Activated CD4-positive, alpha-beta T cell treated with anti-CD3 and anti-CD28 coated beads, Interleukin-2, amount 10 ng/mL, durations not matched to agents 7 days and 5 days (primary cell): Measurements from ENCODE around the gene UGT2B15. TPM values are rescaled to one million over a fixed set of nuclear protein-coding genes. Genes with fewer than 3 reads are reported as not detected.
"Not testable (repeated sequence)": the region's sequence is repeated elsewhere in the genome, so short reads cannot be mapped to it uniquely, and the experiment has no call there.

ENCODE experiments used
- CTCF ChIA-PET: fragments of 350-600 bp; sonication (Branson Sonifier 250); formaldehyde crosslinking; loops from one replicate; lab custom pipeline; 2021; ENCODE audit warnings: antibody characterized with exemption; lab: Charles Lee
- POLR2A ChIA-PET: fragments of 350-600 bp; sonication (Branson Sonifier 250); formaldehyde crosslinking; loops from one replicate; lab custom pipeline; 2021; ENCODE audit warnings: antibody characterized with exemption; lab: Charles Lee
- DNase-seq: peaks from one replicate; pipeline ENCODE4 v3.0.0-alpha.2; 2020
- H3K27ac Mint-ChIP-seq: one replicate; pipeline ENCODE4 v1.8.0; 2021; ENCODE audit warnings: mild to moderate bottlenecking, moderate library complexity, mixed read lengths
- H3K27me3 Mint-ChIP-seq: one replicate; pipeline ENCODE4 v1.8.0; 2021; ENCODE audit warnings: mixed read lengths
- H3K36me3 Mint-ChIP-seq: one replicate; pipeline ENCODE4 v1.8.0; 2021; ENCODE audit warnings: low read depth, mixed read lengths
- H3K4me1 Mint-ChIP-seq: one replicate; pipeline ENCODE4 v1.8.0; 2021; ENCODE audit warnings: mixed read lengths
- H3K4me3 Mint-ChIP-seq: one replicate; pipeline ENCODE4 v1.8.0; 2021; ENCODE audit warnings: mild to moderate bottlenecking, moderate library complexity, mixed read lengths
- H3K9me3 Mint-ChIP-seq: one replicate; pipeline ENCODE4 v1.8.0; 2021; ENCODE audit warnings: mixed read lengths
- total RNA-seq, 2 experiments: library from RNA; stranded (reverse); gene quantifications; one replicate each; pipeline ENCODE4 v1.2.3, GENCODE V29; 2021

UGT2B15 gene
- total RNA-seq, 2 experiments from 2014 or later: not detected

DNA sequence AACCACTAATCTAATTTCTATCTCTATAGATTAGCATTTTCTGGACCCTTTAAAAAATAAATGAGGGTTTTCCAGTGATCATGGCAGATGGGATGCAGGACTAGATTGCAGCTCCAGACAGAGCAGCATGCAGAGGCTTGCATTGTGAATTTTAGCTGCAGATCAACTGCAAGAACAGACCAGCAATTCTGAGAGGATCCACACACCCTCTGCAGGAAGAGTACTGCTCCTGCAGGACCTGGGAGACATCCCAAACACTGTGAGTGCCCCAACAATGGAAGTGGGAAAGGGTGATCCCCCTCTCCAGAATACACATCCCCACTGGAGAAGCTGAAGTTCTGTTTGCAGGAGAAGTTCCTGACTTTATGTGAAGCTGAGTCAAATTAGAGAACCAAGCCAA lies 765 bp upstream of the UGT2B15 start:
- DNase-seq, H3K36me3 Mint-ChIP-seq, H3K4me3 Mint-ChIP-seq, H3K9me3 Mint-ChIP-seq, H3K27ac Mint-ChIP-seq, CTCF ChIA-PET, POLR2A ChIA-PET, H3K27me3 Mint-ChIP-seq, H3K4me1 Mint-ChIP-seq: not testable (repeated sequence)

DNA sequence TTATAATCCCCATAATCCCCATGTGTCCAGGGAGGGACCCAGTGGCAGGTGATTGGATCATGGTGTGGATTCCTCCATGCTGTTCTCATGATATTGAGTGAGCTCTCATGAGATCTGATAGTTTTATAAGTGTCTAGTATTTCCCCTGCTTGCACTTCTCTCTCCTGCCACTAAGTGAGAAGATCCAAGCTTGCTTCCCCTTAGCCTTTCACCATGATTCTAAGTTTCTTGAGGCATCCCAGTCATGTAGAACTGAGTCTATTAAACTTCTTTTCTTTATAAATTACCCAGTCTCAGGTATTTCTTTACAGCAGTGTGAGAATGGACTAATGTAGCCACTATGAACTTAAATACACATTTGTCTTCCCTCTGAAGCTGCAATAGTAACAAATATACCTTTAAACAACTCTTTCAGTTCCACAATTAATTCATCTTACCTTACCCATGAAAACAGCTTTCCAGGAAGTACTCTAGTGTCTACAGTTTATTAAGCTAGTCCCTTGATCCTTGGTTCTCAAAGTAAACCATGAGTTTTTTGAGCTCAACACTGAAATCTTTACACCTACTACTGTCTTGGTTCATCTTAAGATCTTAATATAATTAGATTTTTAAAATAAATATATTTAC lies 1.8 kb downstream of the UGT2B15 start:
- H3K27me3 Mint-ChIP-seq, H3K4me1 Mint-ChIP-seq, H3K9me3 Mint-ChIP-seq, H3K4me3 Mint-ChIP-seq, H3K27ac Mint-ChIP-seq, DNase-seq, H3K36me3 Mint-ChIP-seq, CTCF ChIA-PET, POLR2A ChIA-PET: not testable (repeated sequence)

DNA sequence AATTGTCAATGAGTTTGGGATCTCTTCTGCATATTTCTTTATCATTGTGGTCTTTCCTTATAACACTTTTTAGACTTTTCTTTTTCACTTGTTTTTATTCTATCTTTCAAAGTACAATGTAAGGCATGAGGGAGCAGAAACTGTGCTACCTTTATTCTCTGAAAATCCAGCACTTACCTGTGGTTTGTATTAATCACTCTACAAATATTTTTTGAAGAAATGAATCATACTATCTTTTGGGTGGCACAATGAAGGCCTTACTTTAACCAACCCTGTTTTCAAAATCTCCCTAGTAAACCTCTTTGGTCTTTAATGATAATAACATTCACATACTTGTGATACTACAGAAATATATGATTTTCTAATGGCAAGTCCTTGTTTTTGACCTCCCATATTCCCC lies 2.9 kb downstream of the UGT2B15 start:
- H3K4me3 Mint-ChIP-seq, CTCF ChIA-PET, H3K4me1 Mint-ChIP-seq, H3K9me3 Mint-ChIP-seq, POLR2A ChIA-PET, DNase-seq, H3K27me3 Mint-ChIP-seq, H3K27ac Mint-ChIP-seq, H3K36me3 Mint-ChIP-seq: not testable (repeated sequence)

DNA sequence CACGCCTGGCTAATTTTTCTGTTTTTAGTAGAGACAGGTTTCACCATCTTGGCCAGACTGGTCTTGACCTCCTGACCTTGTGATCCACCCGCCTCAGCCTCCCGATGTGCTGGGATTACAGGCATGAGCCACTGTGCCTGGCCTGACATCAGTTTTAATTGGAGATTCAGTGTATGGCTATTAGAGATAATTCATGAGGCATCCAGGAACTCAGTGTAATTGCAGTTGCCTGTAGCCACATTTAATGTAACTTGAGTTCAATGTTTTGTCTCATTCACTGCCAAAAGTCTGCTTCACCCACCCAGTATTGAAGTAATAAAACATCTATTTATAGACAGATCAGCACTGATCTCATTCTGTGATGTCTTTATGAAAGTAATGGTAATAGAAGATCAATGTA lies 5.7 kb downstream of the UGT2B15 start:
- CTCF ChIA-PET, H3K4me3 Mint-ChIP-seq, POLR2A ChIA-PET: not testable (repeated sequence)

GRCh38 chr4:68662836-68663574 lies 7.4 kb downstream of the UGT2B15 start:
- POLR2A ChIA-PET, H3K27ac Mint-ChIP-seq: not testable (repeated sequence)

More for the DNA sequence above, 5.7 kb downstream of the UGT2B15 start:
- DNase-seq, H3K9me3 Mint-ChIP-seq, H3K36me3 Mint-ChIP-seq, H3K4me1 Mint-ChIP-seq, H3K27ac Mint-ChIP-seq, H3K27me3 Mint-ChIP-seq: not testable (repeated sequence)

GRCh38 chr4:68658672-68659071 lies 11.8 kb downstream of the UGT2B15 start:
- H3K4me3 Mint-ChIP-seq: no peak overlapping the region
- DNase-seq: no peak
- no peaks in the 10 kb centered on the region for H3K9me3 Mint-ChIP-seq
- peaks cover 4% of the 10 kb centered on the region for H3K4me1 Mint-ChIP-seq
- ChIA-PET POLR2A (no interaction called here), CTCF (interaction anchor here (0.6 kb wide), 1 partner anchor 176 kb away, joined by 3 read pairs; no protein-coding TSS in a partner anchor)
- no peaks in the 10 kb centered on the region for H3K36me3 Mint-ChIP-seq
- H3K27ac Mint-ChIP-seq: no peak overlapping the region
- H3K27me3 Mint-ChIP-seq: no peaks in the 10 kb centered on the region

More at GRCh38 chr4:68662836-68663574, 7.4 kb downstream of the UGT2B15 start:
- H3K27me3 Mint-ChIP-seq, H3K4me1 Mint-ChIP-seq, H3K4me3 Mint-ChIP-seq, H3K36me3 Mint-ChIP-seq, CTCF ChIA-PET, H3K9me3 Mint-ChIP-seq, DNase-seq: not testable (repeated sequence)

DNA sequence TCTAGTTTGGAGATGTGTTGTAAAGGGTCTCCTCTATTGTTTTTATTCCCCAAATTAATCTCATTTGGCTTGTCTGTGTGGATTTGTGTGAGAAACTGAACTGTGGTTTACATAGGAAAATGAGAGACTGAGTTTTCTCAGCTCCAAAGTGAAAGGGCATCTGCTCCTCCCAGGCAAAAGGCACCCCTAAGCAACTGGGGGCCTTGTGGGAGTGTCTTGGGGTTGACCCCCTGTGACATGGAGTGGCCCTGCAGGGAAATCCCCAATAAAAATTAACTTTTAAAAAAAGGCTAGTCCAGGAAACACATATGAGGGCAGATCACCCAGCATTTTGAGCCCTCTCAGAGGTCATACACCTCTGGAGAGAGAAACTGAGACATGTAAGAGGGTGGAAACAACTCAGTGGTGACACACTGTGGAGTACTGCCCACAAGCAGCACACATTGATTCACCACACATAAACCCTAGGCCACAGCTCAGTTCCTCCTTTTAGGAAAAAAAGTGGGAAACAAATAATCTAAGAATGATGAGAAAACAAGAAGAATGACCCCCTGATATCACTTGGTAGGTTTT lies 13.3 kb downstream of the UGT2B15 start:
- H3K9me3 Mint-ChIP-seq, H3K36me3 Mint-ChIP-seq, H3K4me3 Mint-ChIP-seq, H3K4me1 Mint-ChIP-seq, H3K27me3 Mint-ChIP-seq, POLR2A ChIA-PET, DNase-seq, CTCF ChIA-PET: not testable (repeated sequence)
- peak overlapping the region; percentile 36 for H3K27ac Mint-ChIP-seq

DNA sequence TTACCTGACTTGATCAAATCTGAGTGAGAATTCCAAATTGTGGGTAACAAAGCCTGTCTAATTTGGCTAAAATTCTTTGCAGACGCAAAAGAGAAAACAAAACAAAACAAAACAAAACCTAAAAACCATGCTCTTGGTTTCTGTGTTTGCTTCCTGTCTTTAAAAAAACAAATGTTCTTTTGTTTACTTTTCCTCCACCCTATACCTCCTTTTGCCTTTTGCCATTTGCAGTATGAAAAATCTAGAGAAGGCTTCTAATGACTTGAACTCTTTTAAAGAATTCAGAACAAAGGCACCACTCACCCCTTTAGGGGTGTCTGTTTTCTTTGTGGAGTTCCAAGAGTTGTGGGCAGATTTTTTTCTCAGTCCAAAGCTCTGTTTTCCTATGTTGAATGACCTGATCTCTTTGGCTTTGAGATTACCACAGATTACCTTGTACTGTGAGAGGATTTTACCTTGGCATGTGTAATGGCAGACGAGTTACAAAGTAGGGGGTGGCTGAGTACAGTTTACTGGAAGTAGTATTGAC lies 13.9 kb downstream of the UGT2B15 start:
- POLR2A ChIA-PET, CTCF ChIA-PET, H3K4me1 Mint-ChIP-seq, DNase-seq, H3K4me3 Mint-ChIP-seq, H3K27me3 Mint-ChIP-seq, H3K27ac Mint-ChIP-seq, H3K36me3 Mint-ChIP-seq, H3K9me3 Mint-ChIP-seq: not testable (repeated sequence)

GRCh38 chr4:68655764-68656444 lies 14.5 kb downstream of the UGT2B15 start:
- CTCF ChIA-PET: no interaction called here
- Mint-ChIP-seq H3K36me3 (no peaks in the 10 kb centered on the region), H3K4me3 (no peak overlapping the region), H3K27me3 (no peaks in the 10 kb centered on the region), H3K9me3 (no peaks in the 10 kb centered on the region), H3K4me1 (peaks cover 4% of the 10 kb centered on the region), H3K27ac (no peak overlapping the region)
- no peak for DNase-seq
- POLR2A ChIA-PET: no interaction called here

- ChIA-PET POLR2A (no interaction called here), CTCF (no interaction called here)
- no peaks in the 10 kb centered on the region for H3K9me3 Mint-ChIP-seq
- no peak overlapping the region for H3K4me3 Mint-ChIP-seq
- H3K27me3 Mint-ChIP-seq: no peaks in the 10 kb centered on the region
- H3K27ac Mint-ChIP-seq: no peak overlapping the region
- no peaks in the 10 kb centered on the region for H3K36me3 Mint-ChIP-seq
- no peak for DNase-seq
- H3K4me1 Mint-ChIP-seq: peaks cover 4% of the 10 kb centered on the region
Measured at GRCh38 chr4:68654946-68655721, 15.3 kb downstream of the UGT2B15 start.

DNA sequence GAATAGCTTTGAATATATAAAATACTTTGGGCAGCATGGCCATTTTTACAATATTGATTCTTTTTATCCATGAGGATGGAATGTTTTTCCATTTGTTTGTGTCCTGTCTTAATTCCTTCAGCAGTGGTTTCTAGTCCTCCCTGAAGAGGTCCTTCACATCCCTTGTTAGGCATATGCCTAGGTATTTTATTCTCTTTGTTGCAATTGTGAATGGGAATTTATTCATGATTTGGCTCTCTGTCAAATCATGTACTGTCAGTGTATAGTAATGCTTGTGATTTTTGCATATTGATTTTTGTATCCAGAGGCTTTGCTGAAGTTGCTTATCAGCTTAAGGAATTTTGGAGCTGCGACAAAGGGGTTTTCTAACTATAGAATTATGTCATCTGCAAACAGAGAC lies 18.5 kb downstream of the UGT2B15 start:
- no peak overlapping the region for H3K4me3 Mint-ChIP-seq
- H3K4me1 Mint-ChIP-seq: peaks cover 4% of the 10 kb centered on the region
- no peak overlapping the region for H3K27ac Mint-ChIP-seq
- no peak for DNase-seq
- no peaks in the 10 kb centered on the region for H3K27me3 Mint-ChIP-seq
- CTCF ChIA-PET: no interaction called here
- H3K9me3 Mint-ChIP-seq: no peaks in the 10 kb centered on the region
- H3K36me3 Mint-ChIP-seq: no peaks in the 10 kb centered on the region
- POLR2A ChIA-PET: no interaction called here

DNA sequence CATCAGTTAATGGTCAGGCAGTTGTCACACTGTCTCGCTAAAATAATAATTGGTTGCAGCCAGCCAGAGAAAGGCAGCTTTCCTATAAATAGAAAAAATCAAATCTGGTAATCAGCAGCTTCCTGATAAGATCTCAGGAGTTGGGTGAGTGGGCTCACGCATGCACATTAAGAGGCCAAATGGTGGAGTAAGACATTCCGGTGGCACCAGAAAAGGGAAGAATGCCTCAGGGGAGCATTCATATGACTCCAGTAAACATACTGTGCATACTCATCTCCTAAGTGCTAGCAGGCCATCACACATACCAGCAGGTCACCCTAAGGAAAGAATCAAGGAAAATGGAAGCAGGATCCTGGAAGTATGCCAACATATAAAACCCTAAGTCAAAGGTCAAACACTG lies 40.1 kb downstream of the UGT2B15 start:
- H3K27me3 Mint-ChIP-seq: peaks cover 5% of the 10 kb centered on the region
- H3K4me3 Mint-ChIP-seq: no peak overlapping the region
- H3K9me3 Mint-ChIP-seq: no peaks in the 10 kb centered on the region
- no peak for DNase-seq
- ChIA-PET POLR2A (no interaction called here), CTCF (no interaction called here)
- H3K36me3 Mint-ChIP-seq: no peaks in the 10 kb centered on the region
- H3K4me1 Mint-ChIP-seq: no peaks in the 10 kb centered on the region
- H3K27ac Mint-ChIP-seq: no peak overlapping the region
